ENCODE data around the gene PCNP.
"Not testable (repeated sequence)": the region's sequence is repeated elsewhere in the genome, so short reads cannot be mapped to it uniquely, and the experiment has no call there.

PCNP gene

DNA sequence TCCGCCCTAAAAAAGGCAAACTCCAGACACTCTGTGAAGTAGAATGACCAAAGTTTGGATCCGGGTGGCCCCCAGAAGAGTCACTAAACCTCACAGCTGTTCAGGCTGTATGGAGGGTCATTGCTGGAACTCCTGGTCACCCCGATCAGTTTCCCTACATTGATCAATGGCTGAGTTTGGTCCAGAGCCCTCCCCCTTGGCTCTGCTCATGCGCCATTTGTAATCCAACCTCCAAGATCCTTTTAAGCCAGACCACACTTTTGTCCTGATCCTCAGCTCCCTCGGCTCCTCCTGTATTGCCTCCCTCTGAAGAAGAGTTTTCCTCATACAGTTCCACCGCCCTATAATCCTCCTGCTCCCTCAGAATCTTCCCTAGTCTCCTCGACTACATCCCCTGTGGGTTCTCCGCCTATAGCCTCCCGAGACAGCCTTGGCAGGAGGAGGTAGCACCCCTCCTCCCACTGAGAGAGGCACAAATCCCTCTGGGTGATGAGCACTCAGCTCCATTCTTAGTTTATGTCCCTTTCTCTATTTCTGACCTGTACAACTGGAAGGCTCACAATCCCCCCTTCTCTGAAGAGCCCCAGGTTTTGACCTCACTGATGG lies 60.7 kb downstream of the PCNP start:
- DNase-seq, result no peak

DNA sequence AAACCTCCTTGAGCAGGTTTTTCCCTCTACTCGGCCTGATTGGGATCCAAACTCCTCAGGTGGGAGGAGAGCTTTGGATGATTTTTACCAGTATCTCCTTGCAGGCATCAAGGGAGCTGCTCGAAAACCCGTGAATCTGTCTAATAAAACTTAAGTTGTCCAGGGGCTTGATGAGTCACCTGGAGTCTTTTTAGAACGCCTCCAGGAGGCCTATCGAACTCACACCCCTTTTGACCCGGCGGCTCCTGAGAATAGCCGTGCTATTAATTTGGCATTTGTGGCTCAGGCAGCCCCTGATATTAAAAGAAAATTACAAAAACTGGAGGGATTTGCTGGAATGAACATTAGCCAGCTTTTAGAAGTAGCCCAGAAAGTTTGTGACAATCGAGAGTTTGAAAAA lies 61.4 kb downstream of the PCNP start:
- no peak for DNase-seq

DNA sequence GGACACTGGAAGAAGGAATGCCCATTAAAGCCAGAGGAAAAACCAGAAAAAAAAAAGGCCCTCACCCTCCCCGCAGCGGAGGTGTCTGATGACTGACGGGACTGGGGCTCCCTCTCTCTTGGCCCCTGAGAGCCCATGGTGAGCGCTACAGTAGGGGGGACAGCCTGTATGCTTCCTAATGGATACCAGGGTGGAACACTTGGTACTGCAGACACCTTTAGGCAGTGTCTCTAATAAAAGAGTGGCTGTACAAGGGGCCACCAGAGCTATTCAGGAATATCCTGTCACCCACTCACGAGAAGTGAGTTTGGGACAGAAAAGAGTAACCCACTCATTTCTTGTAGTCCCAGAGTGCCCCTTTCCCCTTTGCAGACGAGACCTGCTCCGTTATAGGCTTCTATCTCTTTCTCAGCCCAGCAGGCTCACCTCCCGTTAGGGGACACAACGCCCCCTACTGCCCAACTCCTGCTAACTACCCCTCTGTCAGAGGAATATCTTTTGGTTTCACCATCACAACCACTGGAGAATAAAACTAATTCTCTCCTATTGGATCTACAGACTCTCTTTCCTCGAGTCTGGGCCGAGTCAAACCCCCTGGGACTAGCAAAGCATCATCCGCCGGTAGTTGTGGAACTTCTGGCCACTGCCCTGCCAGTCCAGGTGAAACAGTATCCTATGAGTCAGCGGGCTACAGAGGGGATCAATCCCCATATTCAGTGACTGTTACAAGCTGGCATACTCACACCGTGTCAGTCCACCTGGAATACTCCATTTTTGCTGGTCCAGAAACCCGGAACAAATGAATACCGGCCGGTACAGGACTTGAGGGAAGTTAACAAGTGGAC lies 62.2 kb downstream of the PCNP start:
- peak; percentile 80 to 85 for DNase-seq

DNA sequence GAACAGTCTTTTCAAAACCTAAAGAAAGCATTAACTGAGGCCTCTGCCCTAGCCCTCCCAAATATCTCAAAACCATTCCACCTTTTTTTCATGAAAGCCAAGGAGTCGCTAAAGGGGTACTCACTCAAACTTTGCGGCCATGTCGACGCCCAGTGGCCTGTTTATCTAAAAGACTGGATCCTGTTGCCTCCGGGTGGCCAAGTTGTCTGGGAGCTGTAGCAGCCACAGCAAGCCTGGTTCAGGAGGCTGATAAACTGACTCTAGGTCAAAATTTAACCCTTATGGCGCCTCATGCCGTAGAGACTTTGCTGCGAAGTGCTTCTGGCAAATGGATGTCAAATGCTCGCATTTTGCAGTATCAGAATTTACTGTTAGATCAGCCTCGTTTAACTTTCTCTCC lies 63.5 kb downstream of the PCNP start:
- no peak for DNase-seq

DNA sequence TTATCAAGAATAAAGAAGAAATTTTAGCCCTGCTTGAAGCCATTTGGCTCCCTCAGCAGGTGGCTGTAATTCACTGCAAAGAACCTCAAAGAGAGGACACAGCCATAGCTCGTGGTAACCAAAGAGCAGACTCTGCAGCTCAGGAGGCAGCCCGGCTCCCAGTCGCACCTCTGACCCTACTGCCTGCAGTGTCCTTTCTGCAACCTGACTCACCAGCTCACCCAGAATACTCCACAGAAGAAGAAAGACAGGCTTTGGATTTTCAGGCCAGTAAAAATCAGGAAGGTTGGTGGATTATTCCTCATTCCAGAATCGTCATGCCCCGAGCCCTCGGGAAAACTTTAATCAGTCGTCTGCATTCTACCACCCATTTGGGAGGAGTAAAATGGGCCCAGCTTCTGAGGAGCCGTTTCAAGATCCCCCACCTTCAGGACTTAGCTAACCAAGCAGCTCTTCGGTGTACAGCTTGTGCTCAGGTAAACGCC lies 64.3 kb downstream of the PCNP start:
- no peak for DNase-seq

DNA sequence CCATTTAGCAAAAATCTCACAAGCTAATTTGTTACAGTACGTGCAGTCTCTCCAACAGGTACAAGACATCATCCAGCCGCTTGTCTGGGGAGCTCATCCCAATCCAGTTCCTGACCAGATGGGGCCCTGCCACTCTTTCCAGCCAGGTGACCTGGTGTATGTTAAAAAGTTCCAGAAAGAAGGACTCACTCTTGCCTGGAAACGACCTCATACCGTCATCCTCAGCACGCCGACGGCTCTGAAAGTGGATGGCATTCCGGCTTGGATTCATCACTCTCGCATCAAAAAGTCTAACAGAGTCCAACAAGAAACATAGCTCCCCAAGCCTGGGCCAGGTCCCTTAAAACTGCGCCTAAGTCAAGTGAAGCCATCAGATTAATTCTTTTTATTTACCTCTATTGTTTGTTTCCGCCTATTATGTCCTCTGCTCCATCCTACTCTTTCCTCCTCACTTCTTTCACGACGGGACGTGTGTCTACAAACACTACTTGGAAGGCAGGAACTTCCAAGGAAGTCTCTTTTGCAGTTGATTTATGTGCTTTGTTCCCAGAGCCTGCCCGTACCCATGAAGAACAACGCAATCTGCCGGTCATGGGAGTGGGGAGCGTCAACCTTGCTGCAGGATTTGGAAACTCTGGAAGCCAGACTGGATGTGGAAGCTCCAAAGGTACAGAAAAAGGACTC lies 65.4 kb downstream of the PCNP start:
- no peak for DNase-seq

DNA sequence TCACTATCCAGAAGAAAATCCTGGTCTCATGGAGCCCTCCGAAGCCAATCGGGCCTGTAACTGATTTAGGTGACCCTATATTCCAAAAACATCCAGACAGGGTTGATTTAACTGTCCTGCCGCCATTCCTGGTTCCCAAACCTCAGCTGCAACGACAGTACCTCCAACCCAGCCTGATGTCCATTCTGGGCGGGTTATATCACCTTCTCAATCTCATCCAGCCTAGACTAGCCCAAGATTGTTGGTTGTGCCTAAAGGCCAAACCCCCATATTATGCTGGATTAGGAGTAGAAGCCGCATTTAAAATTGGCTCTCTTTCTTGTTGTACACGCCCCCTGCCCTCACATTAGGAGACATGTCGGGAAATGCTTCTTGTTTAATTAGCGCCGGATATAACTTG lies 66.3 kb downstream of the PCNP start:
- DNase-seq, result no peak

DNA sequence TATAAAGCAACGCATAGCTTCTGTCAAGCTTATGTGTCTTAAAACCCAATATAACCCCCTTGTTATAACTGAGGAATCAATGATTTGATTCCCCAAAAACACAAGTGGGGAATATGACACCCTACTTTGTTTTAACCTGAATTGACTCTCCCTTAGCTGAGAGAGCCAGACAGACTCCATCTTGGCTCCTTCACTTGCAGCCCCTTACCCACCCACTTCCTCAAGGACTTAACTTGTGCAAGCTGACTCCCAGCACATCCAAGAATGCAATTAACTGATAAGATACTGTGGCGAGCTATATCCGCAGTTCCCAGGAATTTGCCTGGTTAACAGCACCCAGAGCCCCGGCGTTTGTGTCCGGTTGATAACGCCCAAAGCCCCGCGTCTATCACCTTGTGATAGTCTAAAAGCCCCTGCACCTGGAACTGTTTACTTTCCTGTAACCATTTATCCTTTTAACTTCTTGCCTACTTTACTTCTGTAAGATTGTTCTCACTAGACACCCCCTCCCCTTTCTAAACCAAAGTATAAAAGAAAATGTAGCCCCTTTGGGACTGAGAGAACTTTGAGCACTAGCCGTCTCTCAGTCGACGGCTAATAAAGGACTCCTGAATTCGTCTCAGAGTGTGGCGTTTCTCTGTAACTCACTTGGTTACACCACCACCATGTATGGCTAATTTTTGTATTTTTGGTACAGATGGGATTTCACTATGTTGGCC lies 67.6 kb downstream of the PCNP start:
- DNase-seq, result not testable (repeated sequence)

DNA sequence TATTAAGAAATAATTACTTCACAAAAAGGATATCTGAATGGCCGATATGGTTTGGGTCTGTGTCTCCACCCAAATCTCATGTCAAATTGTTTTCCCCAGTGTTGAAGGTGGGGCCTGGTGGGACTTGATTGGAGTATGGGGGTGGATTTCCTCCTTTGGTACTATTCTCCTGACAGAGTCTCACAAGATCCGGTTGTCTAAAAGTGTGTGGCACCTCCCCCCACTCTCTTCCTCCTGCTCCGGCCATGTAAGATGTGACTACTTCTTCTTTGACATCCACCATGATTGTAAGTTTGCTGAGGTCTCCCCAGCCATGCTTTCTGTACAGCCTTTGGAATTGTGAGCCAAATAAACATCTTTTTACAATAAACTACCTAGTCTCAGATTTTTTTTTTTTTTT lies 68.5 kb downstream of the PCNP start:
- no peak for DNase-seq

DNA sequence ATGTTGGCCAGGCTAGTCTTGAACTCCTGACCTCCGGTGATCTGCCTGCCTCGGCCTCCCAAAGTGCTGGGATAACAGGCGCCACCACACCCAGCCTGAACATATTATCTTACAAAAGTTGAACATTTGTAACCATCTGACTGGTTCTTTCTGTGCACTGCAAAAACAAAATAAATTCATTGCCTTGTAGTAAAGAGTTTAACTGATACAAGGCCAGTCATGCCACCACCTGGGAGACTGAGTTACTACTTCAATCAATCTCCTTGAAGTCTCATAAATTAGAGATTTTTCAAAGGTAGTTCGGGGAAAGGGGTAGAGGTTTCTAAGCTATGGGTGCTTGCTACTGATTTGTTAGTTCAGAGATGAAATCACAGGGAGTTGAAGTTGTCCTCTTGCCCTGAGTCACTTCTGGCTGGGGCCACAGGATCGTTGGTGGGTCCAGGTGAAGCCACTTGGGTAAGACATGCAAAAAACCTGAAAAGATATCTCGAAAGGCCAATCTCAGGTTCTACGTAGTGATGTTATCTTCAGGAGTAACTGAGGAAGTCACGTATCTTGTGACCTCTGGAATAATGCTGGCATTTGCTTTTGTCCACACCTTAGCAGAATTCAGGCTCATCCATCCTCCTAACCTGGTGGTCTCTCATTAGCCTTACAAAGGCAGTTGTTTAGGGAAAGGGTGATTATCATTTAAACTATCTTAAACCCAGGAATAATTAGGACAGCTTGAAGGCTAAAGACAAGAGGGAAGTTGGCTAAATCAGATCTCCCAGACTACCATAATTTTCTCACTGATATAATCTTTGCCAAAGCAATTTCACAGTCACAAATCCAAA lies 69.2 kb downstream of the PCNP start:
- DNase-seq, result no peak
